Stimulated activated naive CD8-positive, alpha-beta T cell treated with anti-CD3 and anti-CD28 coated beads, Interleukin-15, Interleukin-2, amounts not matched to agents 100 ng/mL and 50 ng/mL, for 24 hours (primary cell): ENCODE results near the gene CFAP43.
"Not testable (repeated sequence)": the region's sequence is repeated elsewhere in the genome, so short reads cannot be mapped to it uniquely, and the experiment has no call there.

Experiments
- H3K27ac Mint-ChIP-seq: one replicate; pipeline ENCODE4 v1.8.0; 2021; ENCODE audit warnings: mild to moderate bottlenecking, mixed read lengths
- H3K27me3 Mint-ChIP-seq: one replicate; pipeline ENCODE4 v1.8.0; 2021; ENCODE audit warnings: mixed read lengths
- H3K36me3 Mint-ChIP-seq: one replicate; pipeline ENCODE4 v1.8.0; 2021; ENCODE audit warnings: low read depth, mixed read lengths
- H3K4me1 Mint-ChIP-seq: one replicate; pipeline ENCODE4 v1.8.0; 2021; ENCODE audit warnings: low read depth, mixed read lengths
- H3K4me3 Mint-ChIP-seq: one replicate; pipeline ENCODE4 v1.8.0; 2021; ENCODE audit warnings: mild to moderate bottlenecking, mixed read lengths
- H3K9me3 Mint-ChIP-seq: one replicate; pipeline ENCODE4 v1.8.0; 2021; ENCODE audit warnings: mixed read lengths

The CFAP43 gene

DNA sequence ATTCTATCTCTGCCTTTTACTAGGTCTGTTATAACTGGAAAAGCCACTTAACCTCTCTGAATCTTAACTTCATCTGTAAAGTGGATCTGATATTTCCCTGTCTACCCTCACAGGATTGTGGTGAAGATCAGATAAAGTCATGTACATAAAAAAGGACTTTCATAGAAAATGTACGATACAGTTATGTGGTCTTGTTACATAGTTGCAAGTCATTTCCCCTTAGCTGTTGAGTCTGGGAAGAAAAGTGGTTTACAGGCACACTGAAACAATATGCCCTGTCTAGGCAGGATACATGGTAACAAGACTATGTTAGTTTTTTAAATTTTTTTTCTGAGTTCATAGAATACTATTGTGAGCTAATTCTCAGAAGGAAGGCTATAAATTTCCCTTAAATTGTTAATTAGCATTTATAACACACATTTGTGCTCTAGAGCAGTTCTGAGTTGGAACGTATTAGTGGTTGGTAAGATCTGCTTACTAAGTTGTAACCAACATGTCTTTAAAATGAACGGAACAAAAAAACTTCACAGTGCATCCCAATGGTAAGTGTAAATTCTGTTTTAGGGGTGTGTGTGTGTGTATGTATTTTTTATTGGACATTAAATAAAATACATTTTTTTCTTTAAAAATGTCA, 15.5 kb upstream of the CFAP43 start:
- H3K4me3 Mint-ChIP-seq, result peak overlapping the region; percentile 17
- peak overlapping the region; percentile 70 for H3K27ac Mint-ChIP-seq
- peaks cover 12% of the 10 kb centered on the region for H3K27me3 Mint-ChIP-seq
- H3K4me1 Mint-ChIP-seq, result peaks cover 14% of the 10 kb centered on the region
- no peaks in the 10 kb centered on the region for H3K36me3 Mint-ChIP-seq
- H3K9me3 Mint-ChIP-seq, result no peaks in the 10 kb centered on the region

- peaks cover 12% of the 10 kb centered on the region for H3K27me3 Mint-ChIP-seq
- H3K4me3 Mint-ChIP-seq, result no peak overlapping the region
- H3K4me1 Mint-ChIP-seq, result peaks cover 14% of the 10 kb centered on the region
- H3K9me3 Mint-ChIP-seq, result no peaks in the 10 kb centered on the region
- peak overlapping the region; percentile 70 for H3K27ac Mint-ChIP-seq
- H3K36me3 Mint-ChIP-seq, result no peaks in the 10 kb centered on the region
These were observed 14.8 kb upstream of the CFAP43 start for GRCh38 chr10:104246976-104247375.

GRCh38 chr10:104245066-104245632, 13.0 kb upstream of the CFAP43 start:
- no peaks in the 10 kb centered on the region for H3K9me3 Mint-ChIP-seq
- no peak overlapping the region for H3K4me3 Mint-ChIP-seq
- H3K27ac Mint-ChIP-seq, result no peak overlapping the region
- H3K36me3 Mint-ChIP-seq, result no peaks in the 10 kb centered on the region
- peaks cover 14% of the 10 kb centered on the region for H3K27me3 Mint-ChIP-seq
- peaks cover 14% of the 10 kb centered on the region for H3K4me1 Mint-ChIP-seq

DNA sequence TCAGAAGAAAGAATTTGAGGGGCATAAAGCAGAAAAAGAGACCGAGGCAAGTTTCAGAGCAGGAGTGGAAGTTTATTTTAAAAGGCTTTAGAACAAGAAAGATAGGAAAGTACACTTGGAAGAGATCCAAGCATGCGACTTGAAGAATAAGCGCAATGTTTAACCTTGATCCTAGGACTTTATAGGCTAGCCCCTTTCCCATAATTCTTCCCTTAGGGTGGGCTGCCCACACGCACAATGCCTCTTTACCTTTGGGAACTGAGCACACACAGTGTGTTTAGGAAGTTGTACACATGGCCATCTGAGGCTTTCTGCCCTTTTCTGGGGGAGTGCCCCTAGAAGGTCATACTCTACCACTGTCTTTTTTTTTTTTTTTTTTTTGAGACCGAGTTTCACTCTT, 11.3 kb upstream of the CFAP43 start:
- Mint-ChIP-seq H3K27ac (no peak overlapping the region), H3K27me3 (peaks cover 19% of the 10 kb centered on the region), H3K4me3 (no peak overlapping the region), H3K4me1 (peaks cover 14% of the 10 kb centered on the region), H3K9me3 (no peaks in the 10 kb centered on the region), H3K36me3 (no peaks in the 10 kb centered on the region)

DNA sequence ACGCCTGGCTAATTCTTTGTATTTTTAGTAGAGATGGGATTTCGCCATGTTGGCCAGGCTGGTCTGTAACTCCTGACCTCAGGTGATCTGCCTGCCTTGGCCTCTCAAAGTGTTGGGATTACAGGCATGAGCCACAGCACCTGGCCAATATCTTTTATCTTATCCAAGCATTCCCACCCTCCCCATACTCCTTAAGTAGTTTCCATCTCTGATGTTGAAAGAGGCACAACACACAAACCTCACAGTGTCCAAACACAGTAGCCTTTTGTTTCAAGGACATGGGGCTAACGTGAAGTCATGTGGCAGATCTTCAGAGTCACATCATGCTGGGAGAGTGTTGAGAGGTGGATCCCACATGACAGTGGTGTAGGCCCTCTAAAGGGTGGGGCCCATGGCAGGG, 10.8 kb upstream of the CFAP43 start:
- H3K27ac Mint-ChIP-seq, H3K4me3 Mint-ChIP-seq, H3K36me3 Mint-ChIP-seq, H3K9me3 Mint-ChIP-seq: not testable (repeated sequence)
- Mint-ChIP-seq H3K4me1 (peaks cover 14% of the 10 kb centered on the region), H3K27me3 (peaks cover 21% of the 10 kb centered on the region)

- Mint-ChIP-seq H3K9me3 (no peaks in the 10 kb centered on the region), H3K36me3 (no peaks in the 10 kb centered on the region), H3K4me3 (no peak overlapping the region), H3K27me3 (peaks cover 25% of the 10 kb centered on the region), H3K27ac (no peak overlapping the region), H3K4me1 (peaks cover 12% of the 10 kb centered on the region)
These were observed 10.4 kb upstream of the CFAP43 start for GRCh38 chr10:104242545-104242944.

- Mint-ChIP-seq H3K9me3 (peaks cover 8% of the 10 kb centered on the region), H3K36me3 (no peaks in the 10 kb centered on the region), H3K4me1 (no peaks in the 10 kb centered on the region), H3K27ac (no peak overlapping the region), H3K27me3 (peaks cover 43% of the 10 kb centered on the region), H3K4me3 (no peak overlapping the region)
These were observed 7.9 kb upstream of the CFAP43 start for GRCh38 chr10:104240078-104240477.

GRCh38 chr10:104235801-104236200, 3.6 kb upstream of the CFAP43 start:
- Mint-ChIP-seq H3K27me3 (peaks cover 49% of the 10 kb centered on the region), H3K36me3 (no peaks in the 10 kb centered on the region), H3K4me1 (peaks cover 19% of the 10 kb centered on the region), H3K9me3 (peaks cover 18% of the 10 kb centered on the region), H3K27ac (no peak overlapping the region), H3K4me3 (no peak overlapping the region)

- Mint-ChIP-seq H3K27ac (no peak overlapping the region), H3K36me3 (no peaks in the 10 kb centered on the region), H3K9me3 (peaks cover 18% of the 10 kb centered on the region), H3K4me1 (peaks cover 19% of the 10 kb centered on the region), H3K4me3 (no peak overlapping the region), H3K27me3 (peaks cover 46% of the 10 kb centered on the region)
These were observed 2.8 kb upstream of the CFAP43 start for GRCh38 chr10:104234934-104235333.

DNA sequence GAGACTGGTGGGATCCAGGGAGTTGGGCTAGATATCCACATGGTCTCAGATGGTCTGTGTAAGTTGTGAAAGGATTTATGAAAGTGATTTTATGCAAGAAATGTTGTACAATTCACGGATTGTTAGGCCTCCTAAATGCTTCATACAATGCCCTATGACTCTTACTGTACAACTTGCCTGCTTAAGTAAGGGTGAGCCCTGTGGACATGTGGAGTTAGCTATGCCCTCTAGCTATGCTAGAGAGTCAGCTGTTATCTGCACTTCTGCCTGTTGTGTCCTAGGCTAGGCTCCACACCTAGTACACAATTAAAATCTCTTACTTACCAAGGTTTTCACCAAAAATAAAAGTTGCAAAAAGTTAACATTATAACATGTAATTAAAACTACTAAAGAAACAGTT, 1.7 kb upstream of the CFAP43 start:
- peak overlapping the region; percentile 56 for H3K27ac Mint-ChIP-seq
- peak overlapping the region; percentile 50 for H3K4me3 Mint-ChIP-seq
- H3K36me3 Mint-ChIP-seq, result no peaks in the 10 kb centered on the region
- H3K4me1 Mint-ChIP-seq, result peaks cover 19% of the 10 kb centered on the region
- H3K9me3 Mint-ChIP-seq, result peaks cover 18% of the 10 kb centered on the region
- H3K27me3 Mint-ChIP-seq, result peaks cover 41% of the 10 kb centered on the region

DNA sequence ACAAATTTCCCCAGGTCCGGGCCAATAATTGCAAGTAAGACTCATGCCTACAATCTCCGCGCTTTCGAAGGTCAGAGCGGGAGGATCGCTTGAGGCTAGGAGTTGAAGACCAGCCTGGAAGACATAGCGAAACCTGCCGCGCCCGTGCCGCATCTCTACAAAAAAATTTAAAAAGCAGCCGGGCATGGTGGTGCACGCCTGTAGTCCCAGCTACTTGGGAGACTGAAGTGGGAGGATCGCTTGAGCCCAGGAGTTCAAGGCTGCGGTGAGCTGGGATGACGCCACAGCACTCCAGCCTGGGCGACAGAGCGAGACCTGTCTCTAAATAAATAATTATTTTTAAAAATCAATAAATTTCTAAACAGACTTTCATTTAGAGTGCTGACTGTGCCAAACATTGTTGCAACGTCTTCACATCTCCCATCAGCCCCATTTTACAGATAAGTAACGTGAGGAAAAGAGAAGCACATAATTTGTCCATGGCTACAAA, 494 bp upstream of the CFAP43 start:
- H3K27me3 Mint-ChIP-seq, result peaks cover 34% of the 10 kb centered on the region
- peaks cover 18% of the 10 kb centered on the region for H3K9me3 Mint-ChIP-seq
- peaks cover 19% of the 10 kb centered on the region for H3K4me1 Mint-ChIP-seq
- peak overlapping the region; percentile 86 for H3K4me3 Mint-ChIP-seq
- H3K27ac Mint-ChIP-seq, result no peak overlapping the region
- H3K36me3 Mint-ChIP-seq, result no peaks in the 10 kb centered on the region

- H3K9me3 Mint-ChIP-seq, result peaks cover 14% of the 10 kb centered on the region
- peaks cover 15% of the 10 kb centered on the region for H3K27me3 Mint-ChIP-seq
- no peak overlapping the region for H3K4me3 Mint-ChIP-seq
- no peak overlapping the region for H3K27ac Mint-ChIP-seq
- H3K36me3 Mint-ChIP-seq, result no peaks in the 10 kb centered on the region
- H3K4me1 Mint-ChIP-seq, result peaks cover 19% of the 10 kb centered on the region
These were observed 1.7 kb downstream of the CFAP43 start for GRCh38 chr10:104230490-104230889.

- H3K27ac Mint-ChIP-seq, result no peak overlapping the region
- no peaks in the 10 kb centered on the region for H3K4me1 Mint-ChIP-seq
- no peak overlapping the region for H3K4me3 Mint-ChIP-seq
- peaks cover 19% of the 10 kb centered on the region for H3K27me3 Mint-ChIP-seq
- H3K36me3 Mint-ChIP-seq, result no peaks in the 10 kb centered on the region
- no peaks in the 10 kb centered on the region for H3K9me3 Mint-ChIP-seq
These were observed 8.9 kb downstream of the CFAP43 start for GRCh38 chr10:104223304-104223703.

- Mint-ChIP-seq H3K4me1 (no peaks in the 10 kb centered on the region), H3K9me3 (no peaks in the 10 kb centered on the region), H3K4me3 (no peak overlapping the region), H3K27me3 (peaks cover 19% of the 10 kb centered on the region), H3K27ac (no peak overlapping the region), H3K36me3 (no peaks in the 10 kb centered on the region)
These were observed 11.6 kb downstream of the CFAP43 start for GRCh38 chr10:104220522-104220921.

DNA sequence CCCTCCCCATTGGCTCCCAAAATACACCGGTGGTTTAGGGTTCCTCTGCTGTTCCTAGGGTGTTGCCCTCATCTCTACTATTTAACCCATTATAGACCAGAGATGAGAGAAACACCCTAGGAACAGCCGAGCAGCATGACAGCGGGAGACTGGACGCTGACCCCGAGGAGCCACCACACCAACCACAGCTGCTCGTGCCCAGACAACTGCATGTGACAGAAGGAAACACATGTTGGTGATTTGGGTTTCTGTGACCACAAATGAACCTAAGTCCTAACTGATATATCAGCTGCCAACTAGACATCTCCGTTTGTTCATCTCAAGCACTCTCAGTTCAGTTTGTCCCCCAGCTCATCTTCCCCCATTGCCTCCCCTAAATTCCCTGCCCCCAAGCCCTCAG, 13.4 kb downstream of the CFAP43 start:
- peaks cover 19% of the 10 kb centered on the region for H3K27me3 Mint-ChIP-seq
- H3K9me3 Mint-ChIP-seq, result no peaks in the 10 kb centered on the region
- no peaks in the 10 kb centered on the region for H3K36me3 Mint-ChIP-seq
- H3K4me3 Mint-ChIP-seq, result no peak overlapping the region
- H3K4me1 Mint-ChIP-seq, result no peaks in the 10 kb centered on the region
- H3K27ac Mint-ChIP-seq, result no peak overlapping the region

DNA sequence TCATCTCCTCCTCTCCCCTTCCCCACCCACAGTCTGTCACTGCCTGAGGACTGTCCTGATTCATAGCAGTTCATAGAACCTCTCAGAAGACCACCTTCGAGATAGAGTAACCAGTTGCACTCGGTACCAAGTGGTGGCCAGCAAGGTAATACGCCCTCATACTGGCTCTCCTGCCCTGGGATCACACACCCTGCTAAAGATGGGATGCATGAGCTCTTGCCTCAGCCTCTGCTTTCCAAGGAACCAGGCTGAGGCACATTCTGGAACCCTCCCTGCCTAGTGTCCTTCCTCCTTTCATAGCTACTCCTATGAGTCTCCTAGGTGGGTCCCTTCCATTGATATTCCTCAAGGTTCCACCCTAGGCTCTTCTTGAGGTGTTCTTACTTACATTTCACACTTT, 15.5 kb downstream of the CFAP43 start:
- no peak overlapping the region for H3K4me3 Mint-ChIP-seq
- no peaks in the 10 kb centered on the region for H3K36me3 Mint-ChIP-seq
- H3K4me1 Mint-ChIP-seq, result no peaks in the 10 kb centered on the region
- no peak overlapping the region for H3K27ac Mint-ChIP-seq
- H3K9me3 Mint-ChIP-seq, result no peaks in the 10 kb centered on the region
- H3K27me3 Mint-ChIP-seq, result peaks cover 20% of the 10 kb centered on the region
